Adrenal gland (tissue), 12 donors: ENCODE measurements around the gene GNG3. TPM values are rescaled to one million over a fixed set of nuclear protein-coding genes. Genes with fewer than 3 reads are reported as not detected.

ENCODE experiments used
- DNase-seq, 7 donors: peaks; one replicate each; pipeline ENCODE4 v3.0.0-alpha.2; 2019 to 2020
- H3K27ac ChIP-seq, 5 donors: fragments of 200-600 bp; sonication (generic) in 4 of 5; 1 replicate in 3 of 5; 2 replicates in 2 of 5; pipeline versions ENCODE4 v1.5.1 to v1.8.0; 2016 to 2020; ENCODE audit warnings: mild to moderate bottlenecking in 1 of 5
- H3K27me3 ChIP-seq: fragments of 200-600 bp; 2 replicates; pipeline ENCODE4 v1.8.0; 2021
- H3K36me3 ChIP-seq, 2 donors: fragments of 200-600 bp; replicated peaks in 1 of 2; 1 replicate in 1 of 2; 2 replicates in 1 of 2; pipeline versions ENCODE4 v1.5.1 to v1.8.0; 2018 to 2022
- H3K4me1 ChIP-seq, 2 donors: fragments of 200-600 bp; replicated peaks in 1 of 2; 1 replicate in 1 of 2; 2 replicates in 1 of 2; pipeline versions ENCODE4 v1.5.1 to v1.8.0; 2018 to 2021
- H3K4me3 ChIP-seq, 4 donors: fragments of 200-600 bp; sonication (generic) in 3 of 4; one replicate each; pipeline ENCODE4 v1.5.1; 2016 to 2018
- H3K9me3 ChIP-seq, 3 donors: fragments of 200-600 bp; sonication (generic) in 1 of 3; replicated peaks in 1 of 3; 1 replicate in 2 of 3; 2 replicates in 1 of 3; pipeline versions ENCODE4 v1.5.1 to v1.8.0; 2016 to 2021
- CTCF ChIP-seq, 6 experiments: fragments of 450-650 bp in 4 of 6; fragments of 200-600 bp in 2 of 6; sonication (generic) in 1 of 6; IDR thresholded peaks; 1 replicate in 5 of 6; 2 replicates in 1 of 6; pipeline versions ENCODE4 v1.5.1 to v1.8.0; 2016 to 2021; ENCODE audit warnings: antibody characterized with exemption in 6 of 6, mild to moderate bottlenecking in 2 of 6, moderate library complexity in 1 of 6
- POLR2A ChIP-seq, 2 donors: fragments of 450-650 bp; IDR thresholded peaks; one replicate each; pipeline ENCODE4 v1.6.1; 2017; ENCODE audit warnings: antibody characterized with exemption in 2 of 2, mild to moderate bottlenecking in 2 of 2, moderate library complexity in 1 of 2
- WGBS, 4 donors: extraction: QIAGEN DNeasy Blood & Tissue Kit in 2 of 4; methylation state at CpG; one replicate each; pipeline versions ENCODE4 v1.1.5 to v1.1.7; 2013 to 2017; 5-methylcytosine and 5-hydroxymethylcytosine counted together
- intact Hi-C, 2 donors: fragments of 100-400 bp; cut with DNase I; formaldehyde crosslinking; loops; one replicate each; pipeline versions ENCODE4 v1.14.1 to v1.15.0; 2022 to 2023
- polyA plus RNA-seq, 3 donors: library from polyadenylated mRNA; stranded (reverse); fragments of 200-250 nt in 2 of 3; fragments of 350-450 nt in 1 of 3; fragmentation: Illumina TruSeq in 1 of 3; extraction: RNeasy Lipid Tissue Mini Kit (QIAGEN cat#74804) in 1 of 3; gene quantifications; one replicate each; pipeline ENCODE4 v1.2.3, GENCODE V29; 2013 to 2014
- total RNA-seq, 9 donors: library from RNA; depleted of rRNA in 4 of 9; stranded (reverse); fragments of >200 nt in 4 of 9; fragments of 120-200 nt in 1 of 9; fragmentation: NEBNext Ultra II Directional in 1 of 9; extraction: Animal tissue kit (Norgen Biotek cat#: 25700) in 1 of 9; gene quantifications; one replicate each; pipeline versions ENCODE4 v1.1.0 to v1.2.4, GENCODE V29; 2013 to 2023
- donor health status: healthy with polysubstance abuse.
- donor health status: Bipolar disorder and iron deficiency.
- donor health status: DM: yes; HTN: yes; CAD: no.
- donor health status: DM: no; HTN: no; CAD: no.
- donor health status: DM: no; HTN: no; CAD: no.
- donor health status: DM: yes; HTN: yes; CAD: no.

GNG3 gene
- total and polyA plus RNA-seq, 12 donors: 0.39 to 15.7 (median 3.0) TPM; not detected in 2

- Histone ChIP-seq H3K36me3 (peaks cover 0 to 27% of the 10 kb centered on the region in 2 donors), H3K4me3 (no peak overlapping the region), H3K9me3 (no peaks in the 10 kb centered on the region), H3K27me3 (no peaks in the 10 kb centered on the region), H3K4me1 (peaks cover 17 to 37% of the 10 kb centered on the region in 2 donors), H3K27ac (no peak overlapping the region)
- intact Hi-C loops: no loop called here
- WGBS, 4 donors: 50 to 61% (median 60%) methylated on average over 2 to 6 of the region's 6 CpGs
- no peak for DNase-seq
- TF ChIP-seq POLR2A (IDR thresholded peaks at IDR 0.05) (no peak), CTCF (IDR thresholded peaks at IDR 0.05) (no peak)
Measured at GRCh38 chr11:62676698-62677097, 30.8 kb upstream of the GNG3 start.

DNA sequence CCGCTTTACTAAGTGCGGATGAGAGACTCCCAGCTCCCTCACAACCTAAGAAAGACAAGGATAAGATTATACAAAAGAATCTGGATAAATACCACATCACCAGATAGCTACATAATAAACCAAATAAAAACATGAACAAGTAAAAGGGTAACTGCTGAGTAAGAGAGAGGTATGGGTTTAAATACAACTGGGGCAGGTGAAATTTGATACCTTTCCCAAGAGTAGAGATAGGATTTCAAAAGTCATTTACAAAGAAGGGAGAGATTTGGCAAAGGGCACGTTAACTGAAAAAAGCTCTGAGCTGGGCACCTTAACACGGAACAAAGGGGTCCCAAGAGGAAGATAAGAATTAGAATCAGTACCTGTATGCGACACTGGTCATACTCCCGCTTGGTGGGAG is 30.3 kb upstream of the GNG3 start:
- no peak overlapping the region for H3K4me3 ChIP-seq
- peaks cover 0 to 27% of the 10 kb centered on the region in 2 donors for H3K36me3 ChIP-seq
- intact Hi-C loops: no loop called here
- WGBS, 4 donors: 72 to 84% (median 80%) methylated on average over 6 of the region's 6 CpGs
- no peaks in the 10 kb centered on the region for H3K9me3 ChIP-seq
- peaks cover 17 to 37% of the 10 kb centered on the region in 2 donors for H3K4me1 ChIP-seq
- no peak for DNase-seq
- no peak overlapping the region for H3K27ac ChIP-seq
- TF ChIP-seq CTCF (IDR thresholded peaks at IDR 0.05): no peak
- TF ChIP-seq POLR2A (IDR thresholded peaks at IDR 0.05): no peak
- no peaks in the 10 kb centered on the region for H3K27me3 ChIP-seq

GRCh38 chr11:62677714-62678113 is 29.8 kb upstream of the GNG3 start:
- WGBS, 4 donors: 71 to 79% (median 74%) methylated on average over 15 of the region's 15 CpGs
- intact Hi-C loops: no loop called here

GRCh38 chr11:62678433-62678769 is 29.1 kb upstream of the GNG3 start:
- no peak for DNase-seq
- peaks cover 12 to 24% of the 10 kb centered on the region in 2 donors for H3K4me1 ChIP-seq
- H3K27ac ChIP-seq: peak overlapping the region; percentile 58 to 91 (median 82)
- intact Hi-C loops: no loop called here
- H3K4me3 ChIP-seq: peak overlapping the region; percentile 73 to 92 (median 78)
- no peaks in the 10 kb centered on the region for H3K9me3 ChIP-seq
- no peak for TF ChIP-seq POLR2A (IDR thresholded peaks at IDR 0.05)
- no peak for TF ChIP-seq CTCF (IDR thresholded peaks at IDR 0.05)
- peaks cover 0 to 27% of the 10 kb centered on the region in 2 donors for H3K36me3 ChIP-seq
- 1 to 7% (median 4%) methylated on average over 4 to 16 of the region's 16 CpGs for WGBS, 4 donors
- H3K27me3 ChIP-seq: no peaks in the 10 kb centered on the region

More at GRCh38 chr11:62677714-62678113, 29.8 kb upstream of the GNG3 start:
- Histone ChIP-seq H3K27me3 (no peaks in the 10 kb centered on the region), H3K9me3 (no peaks in the 10 kb centered on the region), H3K4me3 (no peak overlapping the region), H3K36me3 (peaks cover 0 to 27% of the 10 kb centered on the region in 2 donors), H3K4me1 (peaks cover 14 to 31% of the 10 kb centered on the region in 2 donors), H3K27ac (peak overlapping the region in 1 of 5 donors; percentile 91)
- TF ChIP-seq POLR2A (IDR thresholded peaks at IDR 0.05) (no peak), CTCF (IDR thresholded peaks at IDR 0.05) (no peak)
- DNase-seq: no peak
